T-helper 2 cell treated with Interferon-gamma antibody and Interleukin-4, amounts not matched to agents 5 μg/mL and 100 μg/mL, for 36 hours (primary cell): Measurements from ENCODE around the gene DNAAF2.

Source experiments
- DNase-seq: peaks from one replicate; pipeline ENCODE4 v3.0.0; 2021; ENCODE audit warnings: low spot score
- H3K27ac Mint-ChIP-seq: one replicate; pipeline ENCODE4 v1.8.0; 2021; ENCODE audit warnings: mild to moderate bottlenecking, mixed read lengths
- H3K27me3 Mint-ChIP-seq: one replicate; pipeline ENCODE4 v1.8.0; 2021; ENCODE audit warnings: low read depth, mixed read lengths
- H3K36me3 Mint-ChIP-seq: one replicate; pipeline ENCODE4 v1.8.0; 2021; ENCODE audit warnings: low read depth, mixed read lengths
- H3K4me1 Mint-ChIP-seq: one replicate; pipeline ENCODE4 v1.8.0; 2021; ENCODE audit warnings: low read depth, mixed read lengths
- H3K4me3 Mint-ChIP-seq: one replicate; pipeline ENCODE4 v1.8.0; 2022; ENCODE audit warnings: mild to moderate bottlenecking, moderate library complexity, mixed read lengths
- H3K9me3 Mint-ChIP-seq: one replicate; pipeline ENCODE4 v1.8.0; 2021; ENCODE audit warnings: mixed read lengths

Gene DNAAF2

GRCh38 chr14:49582113-49582977 is 52.7 kb downstream of the DNAAF2 start:
- H3K27ac Mint-ChIP-seq, result peak overlapping the region; percentile 35
- peak overlapping the region; percentile 5 for H3K4me3 Mint-ChIP-seq
- no peaks in the 10 kb centered on the region for H3K9me3 Mint-ChIP-seq
- peaks cover 61% of the 10 kb centered on the region for H3K36me3 Mint-ChIP-seq
- peaks cover 5% of the 10 kb centered on the region for H3K27me3 Mint-ChIP-seq
- no peak for DNase-seq
- peaks cover 56% of the 10 kb centered on the region for H3K4me1 Mint-ChIP-seq

GRCh38 chr14:49581209-49582112 is 53.6 kb downstream of the DNAAF2 start:
- Mint-ChIP-seq H3K4me1 (peaks cover 50% of the 10 kb centered on the region), H3K36me3 (peaks cover 65% of the 10 kb centered on the region), H3K27ac (peak overlapping the region; percentile 3), H3K9me3 (no peaks in the 10 kb centered on the region), H3K4me3 (no peak overlapping the region), H3K27me3 (peaks cover 3% of the 10 kb centered on the region)
- no peak for DNase-seq

- Mint-ChIP-seq H3K4me1 (peaks cover 48% of the 10 kb centered on the region), H3K27ac (no peak overlapping the region)
Observed at GRCh38 chr14:49579841-49580240, 55.2 kb downstream of the DNAAF2 start.

GRCh38 chr14:49578141-49578540 is 56.9 kb downstream of the DNAAF2 start:
- DNase-seq, result no peak
- no peak overlapping the region for H3K4me3 Mint-ChIP-seq
- H3K27ac Mint-ChIP-seq, result peak overlapping the region; percentile 32
- H3K4me1 Mint-ChIP-seq, result peaks cover 35% of the 10 kb centered on the region
- no peaks in the 10 kb centered on the region for H3K27me3 Mint-ChIP-seq
- H3K36me3 Mint-ChIP-seq, result peaks cover 51% of the 10 kb centered on the region
- H3K9me3 Mint-ChIP-seq, result no peaks in the 10 kb centered on the region

More at GRCh38 chr14:49579841-49580240, 55.2 kb downstream of the DNAAF2 start:
- no peak for DNase-seq
- H3K36me3 Mint-ChIP-seq, result peaks cover 59% of the 10 kb centered on the region
- no peak overlapping the region for H3K4me3 Mint-ChIP-seq
- H3K27me3 Mint-ChIP-seq, result no peaks in the 10 kb centered on the region
- no peaks in the 10 kb centered on the region for H3K9me3 Mint-ChIP-seq
